ENCODE data around the gene AMD1.

DNA sequence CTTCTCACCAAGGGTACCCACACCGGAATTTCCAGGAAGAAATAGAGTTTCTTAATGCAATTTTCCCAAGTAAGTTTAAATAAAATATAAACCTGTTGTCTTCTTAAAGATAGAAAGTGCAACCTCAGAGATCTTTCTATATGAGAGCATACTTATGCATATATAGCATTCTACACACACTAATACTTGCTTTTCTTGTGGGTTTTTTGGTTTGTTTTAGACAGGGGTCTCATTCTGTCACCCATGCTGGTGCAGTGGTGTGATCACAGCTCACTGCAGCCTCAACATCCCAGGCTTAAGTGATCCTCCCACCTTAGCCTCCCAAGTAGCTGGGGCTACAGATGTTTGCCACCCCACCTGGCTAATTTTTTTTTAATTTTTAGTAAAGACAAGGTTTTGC is 15.7 kb downstream of the AMD1 start:
- TF ChIP-seq CTCF (IDR thresholded peaks at IDR 0.05; ENCODE audit: insufficient read depth, low read length) = no peak
- no peak for TF ChIP-seq POLR2AphosphoS5 (IDR thresholded peaks at IDR 0.05; ENCODE audit: low read depth)
